Activated CD4-positive, alpha-beta T cell treated with anti-CD3 and anti-CD28 coated beads for 36 hours (primary cell): Measurements from ENCODE around the gene L3HYPDH. TPM values are rescaled to one million over a fixed set of nuclear protein-coding genes. Genes with fewer than 3 reads are reported as not detected.

Source experiments
- ATAC-seq: fragments of 200-7000 bp; cut with Tn5 transposase; one replicate; pipeline ENCODE4 v1.10.0; 2021; ENCODE audit warnings: mild to moderate bottlenecking, moderate library complexity
- CTCF ChIA-PET: fragments of 350-600 bp; sonication (Branson Sonifier 250); formaldehyde crosslinking; loops from one replicate; lab custom pipeline; 2021; ENCODE audit warnings: antibody characterized with exemption; lab: Charles Lee
- POLR2A ChIA-PET: fragments of 350-600 bp; sonication (Branson Sonifier 250); formaldehyde crosslinking; loops from one replicate; lab custom pipeline; 2021; ENCODE audit warnings: antibody characterized with exemption, inconsistent platforms; lab: Charles Lee
- DNase-seq: peaks from one replicate; pipeline ENCODE4 v3.0.0-alpha.2; 2020
- H3K27ac Mint-ChIP-seq: one replicate; pipeline ENCODE4 v1.8.0; 2021; ENCODE audit warnings: mixed read lengths
- H3K27me3 Mint-ChIP-seq: one replicate; pipeline ENCODE4 v1.8.0; 2021; ENCODE audit warnings: mixed read lengths
- H3K36me3 Mint-ChIP-seq: one replicate; pipeline ENCODE4 v1.8.0; 2021; ENCODE audit warnings: low read depth, mixed read lengths
- H3K4me1 Mint-ChIP-seq: one replicate; pipeline ENCODE4 v1.8.0; 2021; ENCODE audit warnings: mixed read lengths
- H3K4me3 Mint-ChIP-seq: one replicate; pipeline ENCODE4 v1.8.0; 2021; ENCODE audit warnings: mild to moderate bottlenecking, moderate library complexity, mixed read lengths
- H3K9me3 Mint-ChIP-seq: one replicate; pipeline ENCODE4 v1.8.0; 2021; ENCODE audit warnings: low read depth, mixed read lengths
- intact Hi-C, 2 experiments: fragments of 100-400 bp; cut with DNase I in 1 of 2; cut with micrococcal nuclease in 1 of 2; formaldehyde crosslinking; loops; one replicate each; pipeline versions ENCODE4 v1.14.2 to v1.15.1; 2022 to 2024; cut with DNase I, micrococcal nuclease
- total RNA-seq, 2 experiments: library from RNA; stranded (reverse); gene quantifications; one replicate each; pipeline ENCODE4 v1.2.3, GENCODE V29; 2021

Gene L3HYPDH
- total RNA-seq, 2 experiments from 2014 or later: 9.3 to 11.8 TPM

DNA sequence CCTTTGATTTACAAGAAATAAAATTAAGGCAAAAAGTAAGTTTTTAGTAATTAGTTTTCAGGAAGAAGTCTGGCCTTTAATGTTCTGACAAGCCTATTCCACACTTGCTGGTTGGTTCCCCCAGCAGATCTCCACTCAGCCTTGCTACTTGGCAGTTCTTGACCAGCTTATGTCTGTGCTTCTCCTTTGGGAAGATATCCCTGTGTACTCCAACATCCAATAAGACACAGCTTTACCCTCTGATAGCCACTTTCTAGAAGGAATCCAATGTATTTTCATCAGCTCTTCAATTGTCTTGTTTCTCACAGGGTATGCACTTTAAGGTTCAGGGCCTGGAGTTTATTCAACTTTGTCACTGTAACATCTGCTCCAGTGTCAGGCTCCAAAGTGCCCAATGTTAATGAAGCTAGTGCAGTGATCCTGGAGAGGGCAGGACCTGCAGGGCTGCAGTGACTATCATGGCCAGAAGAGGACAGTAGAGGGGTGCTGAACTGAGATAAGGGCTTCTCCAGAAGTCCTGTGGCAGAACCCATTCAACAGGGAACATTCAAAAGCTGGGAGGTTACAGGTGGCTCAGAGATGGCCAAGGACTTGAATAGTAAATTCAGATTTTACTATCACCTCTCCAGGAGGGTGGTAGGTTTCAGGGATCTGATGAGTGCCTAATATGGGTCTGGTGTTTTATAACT is 23.0 kb upstream of the L3HYPDH start:
- H3K9me3 Mint-ChIP-seq: no peaks in the 10 kb centered on the region
- CTCF ChIA-PET: interaction anchor here (0.6 to 1.8 kb wide), 14 partner anchors 10 to 910 kb away, joined by 3 to 33 read pairs (median 4); partner anchors contain the start of genes CCDC175 and RTN1
- no peak overlapping the region for H3K27ac Mint-ChIP-seq
- H3K4me1 Mint-ChIP-seq: peaks cover 5% of the 10 kb centered on the region
- H3K4me3 Mint-ChIP-seq: no peak overlapping the region
- H3K27me3 Mint-ChIP-seq: peaks cover 3% of the 10 kb centered on the region
- POLR2A ChIA-PET: no interaction called here
- ATAC-seq (peak; percentile 95), DNase-seq (peak; percentile 76)
- peaks cover 6% of the 10 kb centered on the region for H3K36me3 Mint-ChIP-seq
- intact Hi-C loops: loop anchor here (1.0 to 5.0 kb wide), 3 partner anchors 69 to 677 kb away; partner anchors contain the start of gene CCDC175 (in 2 of the 2)

DNA sequence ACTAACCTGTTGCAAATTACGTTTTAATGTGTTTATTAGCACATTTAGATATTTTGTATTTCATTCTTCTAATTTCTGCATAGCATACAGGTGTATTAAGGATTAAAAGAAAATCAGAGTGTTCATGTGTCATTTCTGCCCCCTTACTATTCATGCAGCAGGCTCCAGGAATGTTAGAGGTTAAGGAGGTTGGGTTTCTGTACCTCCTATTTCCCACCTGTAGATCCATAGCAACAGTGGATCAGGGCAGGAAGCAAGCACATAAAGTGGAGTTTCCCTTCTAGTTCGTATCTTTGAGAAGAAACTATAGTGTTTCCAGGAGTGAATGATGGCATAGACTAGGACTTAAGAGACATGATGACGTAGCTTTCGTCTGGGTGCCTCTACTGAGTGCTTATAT is 19.0 kb upstream of the L3HYPDH start:
- ChIA-PET POLR2A (no interaction called here), CTCF (interaction anchor here (0.7 to 2.4 kb wide), 3 partner anchors 9 to 682 kb away, joined by 3 to 12 read pairs (median 3); partner anchors contain the start of gene CCDC175)
- Mint-ChIP-seq H3K27ac (no peak overlapping the region), H3K27me3 (no peaks in the 10 kb centered on the region), H3K4me3 (no peak overlapping the region), H3K9me3 (no peaks in the 10 kb centered on the region), H3K4me1 (peaks cover 5% of the 10 kb centered on the region), H3K36me3 (peaks cover 8% of the 10 kb centered on the region)
- intact Hi-C loops: no loop called here
- no peak for ATAC-seq
- no peak for DNase-seq

DNA sequence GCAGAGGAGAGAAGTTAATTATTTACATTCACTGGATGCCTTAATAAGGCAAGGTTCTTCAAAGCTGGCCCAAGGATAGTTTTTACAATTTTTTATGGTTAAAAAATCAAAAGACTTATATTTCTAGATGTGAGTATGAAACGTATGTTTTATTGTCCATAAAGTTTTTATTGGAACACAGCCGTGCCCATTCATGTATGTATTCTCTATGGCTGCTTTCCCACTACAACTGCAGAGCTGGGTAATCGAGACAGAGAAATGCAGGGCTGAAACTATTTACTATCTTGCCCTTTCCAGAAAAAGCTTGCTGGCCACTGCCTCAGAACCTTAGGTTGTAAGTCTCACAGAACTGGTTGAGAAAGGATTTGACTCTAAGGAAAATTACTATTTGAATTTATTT is 16.5 kb upstream of the L3HYPDH start:
- DNase-seq (no peak), ATAC-seq (no peak)
- H3K9me3 Mint-ChIP-seq: no peaks in the 10 kb centered on the region
- intact Hi-C loops: no loop called here
- CTCF ChIA-PET: interaction anchor here (1.2 kb wide), 1 partner anchor 10 kb away, joined by 4 read pairs; no protein-coding TSS in a partner anchor
- peaks cover 5% of the 10 kb centered on the region for H3K4me1 Mint-ChIP-seq
- H3K4me3 Mint-ChIP-seq: no peak overlapping the region
- peaks cover 14% of the 10 kb centered on the region for H3K36me3 Mint-ChIP-seq
- POLR2A ChIA-PET: no interaction called here
- no peak overlapping the region for H3K27ac Mint-ChIP-seq
- H3K27me3 Mint-ChIP-seq: no peaks in the 10 kb centered on the region

DNA sequence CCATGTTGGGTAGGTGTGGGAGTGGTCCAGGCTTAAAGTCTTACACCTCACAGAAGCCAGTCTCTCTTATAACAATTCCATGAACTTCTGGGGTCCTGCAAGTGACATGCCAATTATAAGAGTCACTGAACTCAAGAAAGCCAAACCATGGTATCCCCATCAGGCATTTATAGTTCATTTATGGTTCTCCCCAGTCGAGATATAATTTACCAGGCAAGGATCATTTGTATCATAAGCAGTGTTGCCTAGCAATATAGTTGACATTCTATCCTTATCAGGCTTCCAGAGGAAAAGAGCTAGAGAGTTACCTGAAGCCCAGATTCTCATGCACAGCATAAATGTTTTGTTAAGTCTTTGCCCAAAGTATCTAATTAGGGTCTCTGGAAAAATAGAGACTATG is 8.2 kb upstream of the L3HYPDH start:
- Mint-ChIP-seq H3K4me1 (peaks cover 30% of the 10 kb centered on the region), H3K9me3 (no peaks in the 10 kb centered on the region), H3K4me3 (no peak overlapping the region), H3K27ac (no peak overlapping the region), H3K36me3 (peaks cover 52% of the 10 kb centered on the region), H3K27me3 (no peaks in the 10 kb centered on the region)
- ChIA-PET POLR2A (no interaction called here), CTCF (interaction anchor here (0.7 kb wide), 1 partner anchor 122 kb away, joined by 3 read pairs; no protein-coding TSS in a partner anchor)
- DNase-seq (no peak), ATAC-seq (no peak)
- intact Hi-C loops: no loop called here

DNA sequence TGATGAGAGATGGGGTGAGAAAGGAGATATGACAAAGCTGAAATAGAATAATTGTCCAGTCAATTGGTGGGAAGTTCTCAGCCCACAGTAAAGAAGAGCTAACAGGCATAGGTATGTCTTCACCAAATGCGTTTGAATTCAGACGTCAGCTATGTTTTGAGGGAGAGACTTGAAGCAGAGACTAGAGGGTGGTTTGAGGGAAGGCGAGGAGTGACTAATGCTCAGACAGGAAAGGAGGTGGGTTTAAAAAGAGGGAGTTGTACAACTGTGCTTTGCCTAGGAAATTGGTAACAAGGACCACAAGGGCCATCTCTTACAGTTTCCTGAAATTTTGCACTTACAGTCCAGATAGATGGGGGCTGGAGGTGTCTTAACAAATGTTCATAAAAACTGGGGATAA is 6.5 kb upstream of the L3HYPDH start:
- H3K4me3 Mint-ChIP-seq: no peak overlapping the region
- POLR2A ChIA-PET: no interaction called here
- intact Hi-C loops: no loop called here
- H3K27me3 Mint-ChIP-seq: no peaks in the 10 kb centered on the region
- peaks cover 39% of the 10 kb centered on the region for H3K4me1 Mint-ChIP-seq
- H3K27ac Mint-ChIP-seq: no peak overlapping the region
- DNase-seq (no peak), ATAC-seq (no peak)
- peaks cover 49% of the 10 kb centered on the region for H3K36me3 Mint-ChIP-seq
- CTCF ChIA-PET: interaction anchor here (0.6 to 1.7 kb wide), 4 partner anchors 9 to 1479 kb away, joined by 3 to 4 read pairs (median 4); no protein-coding TSS in a partner anchor
- no peaks in the 10 kb centered on the region for H3K9me3 Mint-ChIP-seq

DNA sequence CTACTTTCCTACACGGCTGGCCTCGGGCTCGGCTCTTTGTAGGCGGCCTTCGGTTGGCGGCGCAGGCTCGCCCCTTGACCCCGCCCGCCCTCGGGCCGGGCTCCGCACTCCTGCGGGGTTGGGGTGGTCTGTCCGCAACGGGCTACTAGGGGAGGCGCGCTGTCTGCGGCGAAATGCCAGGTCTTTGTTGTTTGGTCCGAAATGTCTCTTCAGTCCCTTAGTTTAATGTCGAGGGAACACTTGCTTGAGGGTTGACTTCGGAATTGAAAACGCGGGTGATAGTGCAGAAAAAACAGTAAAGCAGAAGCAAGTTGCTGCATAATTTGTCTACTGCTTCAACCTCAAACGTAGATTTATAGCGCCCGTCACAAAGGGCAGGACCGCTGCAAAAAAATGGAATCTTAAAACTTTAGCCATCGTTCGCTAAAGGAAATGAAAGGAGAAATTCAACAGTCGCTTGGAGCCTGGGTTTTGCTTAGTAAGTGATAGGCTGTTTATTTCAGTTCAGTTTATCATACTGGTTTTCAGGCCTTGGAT is 499 bp upstream of the L3HYPDH start:
- Mint-ChIP-seq H3K9me3 (no peaks in the 10 kb centered on the region), H3K27ac (peak overlapping the region; percentile 89), H3K4me3 (peak overlapping the region; percentile 92), H3K27me3 (no peaks in the 10 kb centered on the region), H3K36me3 (peaks cover 25% of the 10 kb centered on the region), H3K4me1 (peaks cover 61% of the 10 kb centered on the region)
- ChIA-PET CTCF (interaction anchor here (0.9 to 1.9 kb wide), 6 partner anchors 12 to 22 kb away, joined by 3 to 10 read pairs (median 4); no protein-coding TSS in a partner anchor), POLR2A (interaction anchor here (0.8 to 1.7 kb wide), 4 partner anchors 20 to 1057 kb away, joined by 3 to 9 read pairs (median 4); partner anchors contain the start of genes DAAM1, GPR135, KIAA0586 and PPM1A)
- DNase-seq (no peak), ATAC-seq (peak; percentile 53)
- intact Hi-C loops: loop anchor here (1.0 to 5.0 kb wide), 10 partner anchors 20 to 1057 kb away; partner anchors contain the start of genes DAAM1 (in 2 of the 2), CCDC175 (in 1 of the 2), DHRS7 (in 1 of the 2) and GPR135 (in 1 of the 2)

DNA sequence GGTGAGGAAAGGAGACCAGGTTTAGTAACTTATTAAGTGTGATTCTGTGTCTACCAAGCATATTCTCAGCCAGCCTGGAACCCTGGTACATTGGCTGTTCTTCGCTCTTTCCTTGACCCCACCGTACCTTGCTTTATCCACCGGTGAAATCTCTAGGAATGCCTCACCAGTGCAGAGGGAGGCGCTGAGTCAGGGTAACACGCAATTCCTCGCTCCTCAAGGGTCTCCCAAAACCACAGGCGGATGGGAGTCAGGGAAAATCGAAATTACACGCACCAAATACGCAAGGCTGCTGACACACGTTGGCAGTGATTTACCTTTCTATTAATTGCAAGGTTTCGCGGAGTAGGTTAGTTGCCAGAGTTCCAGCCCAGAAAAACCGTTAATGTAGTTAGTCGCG is 845 bp downstream of the L3HYPDH start:
- ATAC-seq (no peak), DNase-seq (no peak)
- intact Hi-C loops: loop anchor here (5.0 kb wide), 2 partner anchors 609 to 1056 kb away; partner anchors contain the start of genes KIAA0586 (in 1 of the 2), PCNX4 (in 1 of the 2) and TIMM9 (in 1 of the 2)
- CTCF ChIA-PET: interaction anchor here (1.4 to 1.9 kb wide), 2 partner anchors 13 to 19 kb away, joined by 5 to 10 read pairs; no protein-coding TSS in a partner anchor
- H3K4me1 Mint-ChIP-seq: peaks cover 56% of the 10 kb centered on the region
- peak overlapping the region; percentile 73 for H3K27ac Mint-ChIP-seq
- peaks cover 22% of the 10 kb centered on the region for H3K36me3 Mint-ChIP-seq
- POLR2A ChIA-PET: interaction anchor here (1.7 kb wide), 2 partner anchors 19 to 295 kb away, joined by 5 to 9 read pairs; partner anchors contain the start of genes DAAM1 and GPR135
- peak overlapping the region; percentile 92 for H3K4me3 Mint-ChIP-seq
- no peaks in the 10 kb centered on the region for H3K9me3 Mint-ChIP-seq
- no peaks in the 10 kb centered on the region for H3K27me3 Mint-ChIP-seq

DNA sequence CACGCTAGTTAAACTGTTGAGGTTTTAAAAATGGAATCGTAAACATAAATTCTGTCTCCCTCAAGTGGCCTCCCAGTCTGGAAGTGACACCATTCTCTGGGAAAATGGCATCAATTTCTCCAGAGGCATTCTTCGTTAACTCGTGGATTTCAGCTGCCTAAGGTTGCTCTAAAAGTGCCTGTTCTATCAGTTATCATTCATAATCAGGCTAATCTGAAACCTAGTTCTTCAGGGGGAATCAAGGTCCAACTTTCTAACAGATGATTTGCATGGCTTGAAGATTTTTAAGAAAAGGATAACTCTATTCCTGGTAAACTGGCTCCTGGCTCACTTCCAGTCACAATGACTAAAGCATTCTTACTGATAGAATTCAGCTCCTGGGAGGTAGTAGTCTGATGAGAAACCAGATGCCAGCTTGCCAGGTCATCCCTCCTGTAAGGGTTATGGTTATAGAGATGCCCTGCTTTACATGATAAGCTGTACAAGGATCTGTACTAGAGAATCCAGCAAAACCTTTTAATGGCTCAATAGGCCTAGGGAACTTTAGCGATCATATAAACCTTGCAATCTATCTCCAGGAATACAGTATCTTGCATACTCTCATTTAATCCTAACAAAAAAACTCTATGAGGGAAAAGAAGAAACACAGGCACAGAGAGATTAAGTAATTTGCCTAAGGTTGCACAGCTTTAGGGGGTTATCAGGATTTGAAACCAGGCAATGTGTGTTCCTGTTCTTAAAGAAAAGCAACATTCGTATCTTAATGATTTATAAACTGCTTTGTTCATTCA is 1.5 kb downstream of the L3HYPDH start:
- H3K9me3 Mint-ChIP-seq: no peaks in the 10 kb centered on the region
- CTCF ChIA-PET: interaction anchor here (1.9 kb wide), 1 partner anchor 14 kb away, joined by 5 read pairs; no protein-coding TSS in a partner anchor
- peaks cover 53% of the 10 kb centered on the region for H3K4me1 Mint-ChIP-seq
- ATAC-seq: no peak
- DNase-seq: no peak
- intact Hi-C loops: loop anchor here (5.0 kb wide), 2 partner anchors 610 to 1055 kb away; partner anchors contain the start of genes KIAA0586 (in 1 of the 2), PCNX4 (in 1 of the 2) and TIMM9 (in 1 of the 2)
- H3K36me3 Mint-ChIP-seq: peaks cover 20% of the 10 kb centered on the region
- H3K27me3 Mint-ChIP-seq: no peaks in the 10 kb centered on the region
- peak overlapping the region; percentile 92 for H3K4me3 Mint-ChIP-seq
- peak overlapping the region; percentile 73 for H3K27ac Mint-ChIP-seq
- POLR2A ChIA-PET: interaction anchor here (0.5 to 1.7 kb wide), 3 partner anchors 18 to 295 kb away, joined by 3 to 9 read pairs (median 5); partner anchors contain the start of genes DAAM1 and GPR135

DNA sequence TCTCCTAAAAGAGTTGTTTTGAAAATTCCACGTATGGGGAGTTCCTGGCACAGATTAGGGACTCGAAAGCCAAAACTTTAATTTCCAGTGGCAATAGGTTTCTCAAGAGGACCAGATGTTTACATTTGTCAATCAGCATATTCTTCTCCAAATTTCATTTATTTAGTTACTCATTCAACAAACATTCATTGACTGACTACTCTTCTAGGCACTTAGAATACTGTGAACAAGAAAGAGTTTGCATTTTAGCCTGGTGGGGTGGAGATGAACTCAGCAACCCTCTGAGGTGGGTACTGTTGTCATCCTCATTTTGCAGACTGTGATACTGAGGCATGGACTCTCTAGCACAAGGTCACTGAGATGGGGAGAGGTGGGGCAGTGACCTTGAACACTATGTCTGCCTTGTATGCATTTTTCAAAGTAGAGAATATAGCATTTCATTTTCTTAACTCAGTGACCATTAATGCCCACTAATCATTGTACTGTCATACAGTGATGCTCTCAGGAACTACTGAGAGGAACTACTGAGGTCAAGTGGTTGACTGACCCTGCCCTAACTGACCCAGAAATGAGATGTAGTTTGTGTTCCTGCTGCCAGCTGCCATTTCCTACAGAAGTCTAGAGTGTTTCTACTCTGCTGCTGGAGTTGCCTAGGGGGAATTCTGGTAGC is 2.2 kb downstream of the L3HYPDH start:
- H3K4me1 Mint-ChIP-seq: peaks cover 51% of the 10 kb centered on the region
- no peaks in the 10 kb centered on the region for H3K9me3 Mint-ChIP-seq
- ChIA-PET CTCF (no interaction called here), POLR2A (interaction anchor here (0.5 kb wide), 1 partner anchor 294 kb away, joined by 3 read pairs; no protein-coding TSS in a partner anchor)
- H3K4me3 Mint-ChIP-seq: peak overlapping the region; percentile 92
- intact Hi-C loops: loop anchor here (5.0 kb wide), 2 partner anchors 610 to 1055 kb away; partner anchors contain the start of genes KIAA0586 (in 1 of the 2), PCNX4 (in 1 of the 2) and TIMM9 (in 1 of the 2)
- H3K27me3 Mint-ChIP-seq: no peaks in the 10 kb centered on the region
- H3K36me3 Mint-ChIP-seq: peaks cover 23% of the 10 kb centered on the region
- peak overlapping the region; percentile 73 for H3K27ac Mint-ChIP-seq
- DNase-seq: no peak
- no peak for ATAC-seq

DNA sequence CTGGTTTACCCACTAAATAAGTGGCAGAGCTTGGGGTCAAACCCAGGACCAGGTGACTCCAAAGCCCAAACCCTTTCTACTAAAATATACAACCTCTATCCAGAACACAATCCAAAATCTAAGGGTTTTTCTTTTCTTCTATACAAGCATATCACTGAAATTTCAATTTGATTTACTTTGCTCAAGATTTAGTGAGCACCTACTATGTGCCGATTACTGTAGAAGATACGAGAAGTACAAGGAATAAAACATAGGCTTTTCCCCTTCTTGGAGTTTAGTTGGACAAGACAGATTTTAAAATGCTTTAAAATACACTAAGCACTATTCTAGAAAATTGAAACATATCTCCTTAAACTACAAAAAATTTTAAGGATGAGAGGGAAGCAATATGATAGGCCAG is 2.8 kb downstream of the L3HYPDH start:
- no peaks in the 10 kb centered on the region for H3K27me3 Mint-ChIP-seq
- peak overlapping the region; percentile 25 for H3K27ac Mint-ChIP-seq
- ChIA-PET POLR2A (no interaction called here), CTCF (no interaction called here)
- peak overlapping the region; percentile 92 for H3K4me3 Mint-ChIP-seq
- H3K4me1 Mint-ChIP-seq: peaks cover 49% of the 10 kb centered on the region
- H3K36me3 Mint-ChIP-seq: peaks cover 26% of the 10 kb centered on the region
- ATAC-seq (no peak), DNase-seq (no peak)
- intact Hi-C loops: loop anchor here (5.0 kb wide), 2 partner anchors 611 to 1054 kb away; partner anchors contain the start of genes KIAA0586 (in 1 of the 2), PCNX4 (in 1 of the 2) and TIMM9 (in 1 of the 2)
- no peaks in the 10 kb centered on the region for H3K9me3 Mint-ChIP-seq
